NCI-H2196 (cell line): Measurements from ENCODE around the gene ZP4.

Experiments used
- DNase-seq: peaks from one replicate; lab custom pipeline; 2025; ENCODE audit not compliant: unreplicated experiment; lab: John Stamatoyannopoulos, UW

Gene ZP4, protein sequence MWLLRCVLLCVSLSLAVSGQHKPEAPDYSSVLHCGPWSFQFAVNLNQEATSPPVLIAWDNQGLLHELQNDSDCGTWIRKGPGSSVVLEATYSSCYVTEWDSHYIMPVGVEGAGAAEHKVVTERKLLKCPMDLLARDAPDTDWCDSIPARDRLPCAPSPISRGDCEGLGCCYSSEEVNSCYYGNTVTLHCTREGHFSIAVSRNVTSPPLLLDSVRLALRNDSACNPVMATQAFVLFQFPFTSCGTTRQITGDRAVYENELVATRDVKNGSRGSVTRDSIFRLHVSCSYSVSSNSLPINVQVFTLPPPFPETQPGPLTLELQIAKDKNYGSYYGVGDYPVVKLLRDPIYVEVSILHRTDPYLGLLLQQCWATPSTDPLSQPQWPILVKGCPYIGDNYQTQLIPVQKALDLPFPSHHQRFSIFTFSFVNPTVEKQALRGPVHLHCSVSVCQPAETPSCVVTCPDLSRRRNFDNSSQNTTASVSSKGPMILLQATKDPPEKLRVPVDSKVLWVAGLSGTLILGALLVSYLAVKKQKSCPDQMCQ

DNA sequence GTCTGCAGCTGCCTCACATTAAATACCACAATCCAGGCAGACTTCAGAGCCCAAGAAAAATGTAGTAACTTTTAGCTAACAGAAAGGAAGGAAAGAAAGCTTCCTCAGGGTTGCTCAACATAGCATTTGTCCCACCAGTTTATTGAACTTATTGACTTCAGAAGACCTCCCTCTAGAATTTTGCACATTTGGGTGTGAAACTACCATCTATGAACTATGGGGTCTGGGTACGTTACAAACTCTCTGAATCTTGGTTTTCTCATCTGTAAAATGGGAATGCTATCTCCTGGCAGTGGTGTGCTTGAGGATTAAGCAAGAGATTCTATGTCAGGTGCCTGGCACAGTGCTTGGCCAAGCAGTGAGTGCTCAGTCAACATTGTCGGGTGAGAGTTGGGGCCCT is at the start of gene ZP4:
Gene ZP4 (minus strand): TSS at position 101 of the 400 bp plus-strand sequence. CDS start 287 bp downstream, outside the sequence.
- DNase-seq: no peak

DNA sequence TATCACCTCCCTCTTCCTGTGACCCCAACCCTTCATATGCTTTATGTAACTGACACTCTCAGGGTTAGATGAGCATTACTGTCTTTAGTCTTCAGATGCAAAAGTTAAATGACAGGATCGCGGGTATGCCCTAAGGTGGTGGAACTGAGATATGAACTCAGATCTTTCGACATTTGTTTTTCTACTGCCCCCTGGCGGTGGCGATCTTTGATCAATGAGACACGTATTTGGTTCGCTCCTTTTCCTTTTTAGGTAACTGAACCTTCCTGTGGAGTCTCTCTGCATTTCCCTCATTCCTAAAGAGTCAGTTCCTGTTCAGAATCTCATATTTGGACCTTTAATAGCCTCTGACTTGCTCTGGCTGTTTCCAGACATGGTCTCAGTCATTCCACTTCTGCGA is 47.8 kb upstream of the ZP4 start:
- DNase-seq: no peak

DNA sequence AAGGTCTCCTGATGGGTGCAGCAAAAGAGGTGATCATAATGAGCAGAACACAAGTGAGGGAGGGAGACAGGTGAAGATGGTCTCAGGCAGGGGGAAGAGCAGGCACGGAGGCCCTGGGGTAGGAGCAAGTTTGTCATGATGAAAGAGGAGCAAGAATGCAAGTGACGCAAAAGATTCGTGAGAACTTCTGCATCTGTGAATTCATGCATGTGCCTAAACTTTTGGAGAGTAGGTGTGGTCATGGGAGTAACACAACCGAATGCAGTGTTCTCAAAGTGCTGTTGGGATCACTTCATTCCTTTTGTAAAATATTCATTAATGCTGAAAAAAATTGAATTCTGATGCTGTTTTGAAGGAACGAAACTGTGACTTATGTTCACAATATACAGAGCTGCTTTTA is 47.3 kb upstream of the ZP4 start:
- DNase-seq: no peak

DNA sequence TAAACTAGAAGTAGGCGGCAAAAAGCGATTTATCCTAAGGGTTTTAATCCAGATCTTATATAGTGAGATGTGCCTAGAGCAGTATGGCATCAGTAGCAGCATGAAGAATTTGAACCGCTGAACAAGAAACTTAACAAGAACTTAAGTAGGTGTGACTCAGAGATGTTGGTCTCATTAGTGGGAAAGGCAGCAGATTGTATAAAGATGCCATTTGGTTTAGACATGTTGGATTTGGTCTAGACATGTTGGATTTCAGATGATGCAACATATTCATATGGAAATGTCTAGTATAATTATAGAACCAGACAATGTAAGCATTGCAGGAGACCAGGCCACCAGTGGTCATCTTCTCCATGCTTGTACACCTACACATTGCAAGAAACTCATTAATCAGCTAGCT is 42.1 kb upstream of the ZP4 start:
- DNase-seq: no peak

DNA sequence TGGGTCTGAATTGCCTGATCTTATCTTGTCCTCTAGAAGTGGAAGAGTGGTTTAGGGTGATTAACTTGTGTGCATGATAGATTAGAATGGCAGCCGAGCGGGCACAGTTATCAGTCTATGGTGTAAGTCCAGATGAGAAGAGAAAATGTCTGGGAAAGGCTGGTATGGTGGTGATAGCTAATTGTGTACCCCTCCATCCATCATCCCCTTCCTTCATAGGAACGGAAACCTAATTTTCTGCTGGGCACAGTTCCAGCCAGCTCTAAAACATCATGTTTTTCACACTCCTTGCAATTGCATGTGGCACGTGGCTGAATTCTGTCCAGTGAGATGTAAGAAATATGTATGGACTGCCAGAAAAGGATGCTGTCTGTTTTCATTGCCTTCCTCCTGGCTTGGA is 40.9 kb upstream of the ZP4 start:
- DNase-seq: no peak

DNA sequence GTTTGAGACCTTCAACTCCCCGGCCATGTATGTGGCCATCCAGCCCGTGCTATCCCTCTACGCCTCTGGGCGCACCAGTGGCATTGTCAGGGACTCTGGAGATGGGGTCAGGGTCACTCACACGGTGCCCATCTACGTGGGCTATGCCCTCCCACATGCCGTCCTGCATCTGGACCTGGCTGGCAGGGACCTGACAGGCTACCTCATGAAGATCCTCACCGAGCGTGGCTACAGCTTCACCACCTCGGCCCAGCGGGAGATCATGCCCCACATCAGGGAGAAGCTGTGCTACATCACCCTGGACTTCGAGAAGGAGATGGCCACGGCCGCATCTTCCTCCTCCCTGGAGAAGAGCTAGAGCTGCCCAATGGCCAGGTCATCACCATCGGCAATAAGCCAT is 36.5 kb upstream of the ZP4 start:
- DNase-seq: no peak

DNA sequence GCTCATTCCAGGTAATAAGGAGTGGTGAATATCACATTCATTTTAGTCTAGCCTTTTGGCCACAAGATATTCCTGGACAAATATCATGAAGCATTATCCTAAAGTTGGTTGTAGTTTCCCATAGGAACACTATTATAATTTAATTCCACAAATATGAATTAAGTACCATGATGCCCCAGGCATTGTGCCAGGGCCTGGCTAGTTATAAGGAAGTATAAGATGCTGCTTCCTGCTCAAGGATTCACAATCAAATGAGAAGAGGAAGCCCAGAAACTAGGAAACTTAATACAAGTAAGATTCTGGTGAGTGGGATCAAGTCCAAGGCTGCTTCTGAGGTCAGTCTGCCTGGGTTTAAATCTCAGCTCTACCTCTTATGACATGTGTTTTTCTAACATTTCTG is 30.6 kb upstream of the ZP4 start:
- no peak for DNase-seq

DNA sequence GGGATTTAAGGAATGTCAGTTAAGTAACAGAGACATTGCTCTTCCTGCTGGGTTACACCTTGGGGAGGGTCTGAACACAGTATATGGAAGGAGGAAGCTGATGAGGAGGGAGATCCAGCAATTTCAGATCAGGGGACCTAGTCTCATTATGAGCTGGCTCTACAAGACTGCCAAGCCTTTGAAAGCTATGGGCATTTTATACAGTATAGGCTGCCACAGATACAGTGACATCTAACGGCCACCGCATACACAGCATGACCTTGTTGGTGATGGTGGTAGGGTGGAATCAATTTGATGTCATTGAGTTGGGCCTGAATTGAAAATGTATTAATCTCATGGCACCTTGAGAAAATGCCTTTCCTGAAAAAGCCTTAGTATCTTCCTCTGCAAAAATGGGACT is 22.6 kb upstream of the ZP4 start:
- no peak for DNase-seq

DNA sequence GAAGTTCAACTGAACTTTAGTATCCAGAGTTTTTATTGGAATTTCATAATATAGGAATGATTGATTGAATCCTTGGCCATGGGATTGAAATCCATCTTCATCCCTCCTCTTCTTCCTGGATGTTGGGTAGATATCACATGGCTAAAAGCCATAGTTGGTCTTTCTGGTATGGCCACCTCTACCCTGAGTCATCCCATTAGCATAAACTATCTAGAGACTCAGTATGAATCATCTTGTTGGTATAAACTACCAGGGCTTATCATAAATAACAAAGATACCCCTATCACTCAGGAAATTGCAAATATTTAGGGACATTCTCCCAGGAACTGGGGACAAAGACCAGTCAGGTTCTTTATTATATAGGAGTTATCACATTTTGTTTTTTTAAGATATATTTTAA is 21.2 kb upstream of the ZP4 start:
- DNase-seq: no peak

DNA sequence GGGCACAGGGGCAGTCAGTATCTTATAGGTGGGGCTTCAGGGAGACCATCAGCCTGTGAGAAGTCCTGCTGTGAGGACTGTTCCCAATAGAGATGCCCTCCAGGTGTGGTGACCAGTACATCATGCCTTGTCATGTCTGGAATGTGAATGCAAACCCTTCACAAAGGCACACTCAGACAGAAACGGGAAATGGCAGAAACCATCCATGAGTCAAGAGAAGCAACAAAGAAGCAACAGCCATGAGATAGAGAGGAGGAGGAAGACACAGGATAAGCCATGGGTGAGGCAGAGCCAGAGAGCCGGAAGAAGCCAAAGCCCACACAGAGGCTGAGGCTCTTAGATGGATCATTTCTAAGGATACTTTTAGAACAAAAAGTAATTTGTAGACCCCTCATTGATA is 20.1 kb upstream of the ZP4 start:
- DNase-seq: no peak

DNA sequence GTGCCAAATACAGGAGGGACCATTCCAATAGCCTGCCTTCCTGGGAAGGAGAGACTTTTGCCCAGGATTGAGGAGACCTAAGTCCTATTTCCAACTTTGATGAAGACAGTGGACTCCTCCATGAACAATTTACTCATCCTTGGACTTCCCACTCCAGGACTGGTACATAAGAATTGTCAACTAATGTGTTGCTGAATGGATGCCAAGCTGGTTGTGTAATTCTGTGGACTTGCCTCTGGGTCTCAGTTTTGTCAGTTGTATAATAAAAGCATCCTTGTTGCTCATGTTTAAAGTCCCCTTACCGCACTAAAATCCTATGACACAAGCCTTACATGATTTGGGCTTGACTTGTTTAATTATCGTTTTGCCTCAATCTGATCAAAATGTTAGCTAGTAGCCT is 13.2 kb upstream of the ZP4 start:
- no peak for DNase-seq

DNA sequence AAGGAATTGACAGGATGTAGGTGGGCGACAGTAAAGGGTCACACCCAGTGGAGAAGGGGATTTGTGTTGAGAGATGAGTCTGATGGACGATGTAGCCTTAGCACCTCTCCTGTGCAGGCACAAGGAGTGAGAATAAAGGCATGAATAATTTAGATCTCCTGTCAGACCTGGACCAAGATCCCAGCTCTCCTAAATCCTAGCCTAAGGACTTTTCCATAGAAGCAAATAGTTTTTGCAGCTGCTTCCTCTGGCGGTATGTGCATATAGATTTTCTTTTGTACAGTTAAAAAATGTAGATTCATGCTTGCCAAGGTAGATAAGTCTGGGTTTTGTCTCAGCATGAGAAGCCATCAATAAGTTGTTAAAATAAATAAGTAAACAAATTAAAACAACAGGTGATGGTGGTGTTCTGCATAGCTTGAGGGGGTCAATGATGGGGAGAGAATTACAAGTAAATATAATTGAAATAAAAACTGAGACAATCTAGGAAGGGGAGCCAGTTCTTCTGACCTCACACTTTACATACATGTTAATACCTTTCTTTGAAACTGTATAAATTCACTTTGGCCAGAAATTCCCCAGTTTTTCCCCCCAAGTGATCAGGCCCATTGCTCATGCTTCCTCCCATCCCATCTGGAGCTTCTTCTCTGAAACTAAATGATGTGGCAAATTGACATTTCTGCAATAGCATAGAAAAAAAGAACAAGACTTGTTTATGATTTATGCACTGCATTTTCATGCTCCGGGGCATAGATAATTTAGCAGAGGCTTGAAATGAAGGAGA is 12.4 kb upstream of the ZP4 start:
- no peak for DNase-seq

DNA sequence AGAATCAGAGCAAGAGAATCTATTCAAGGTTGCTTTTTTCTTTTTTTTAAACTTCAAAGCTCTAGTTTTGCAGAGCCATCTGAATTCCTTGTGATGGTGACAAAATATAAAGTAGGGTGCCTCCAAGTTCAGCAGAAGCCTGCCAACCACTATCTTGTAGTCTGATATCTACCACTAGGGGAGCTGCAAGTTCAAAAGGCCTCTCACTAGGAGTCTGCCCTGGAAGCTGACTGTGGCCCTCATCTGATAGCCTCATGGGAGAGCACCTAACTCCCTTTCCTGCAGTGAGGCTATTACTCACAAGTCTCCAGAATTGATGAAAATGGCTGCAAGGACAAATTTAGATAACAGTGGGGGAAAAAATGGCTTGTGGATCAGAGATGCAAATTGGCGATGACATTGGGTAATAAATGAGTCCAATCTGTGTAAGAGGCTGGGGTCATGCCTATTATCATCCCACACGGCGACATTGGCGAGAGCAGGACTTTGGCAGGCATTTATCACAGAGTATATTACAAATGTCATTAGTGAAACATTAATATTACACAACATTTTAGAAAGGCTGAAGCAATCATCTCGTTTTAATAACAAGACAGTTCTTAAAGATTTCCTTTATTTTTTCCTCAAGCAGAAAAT is 10.7 kb upstream of the ZP4 start:
- DNase-seq: no peak

DNA sequence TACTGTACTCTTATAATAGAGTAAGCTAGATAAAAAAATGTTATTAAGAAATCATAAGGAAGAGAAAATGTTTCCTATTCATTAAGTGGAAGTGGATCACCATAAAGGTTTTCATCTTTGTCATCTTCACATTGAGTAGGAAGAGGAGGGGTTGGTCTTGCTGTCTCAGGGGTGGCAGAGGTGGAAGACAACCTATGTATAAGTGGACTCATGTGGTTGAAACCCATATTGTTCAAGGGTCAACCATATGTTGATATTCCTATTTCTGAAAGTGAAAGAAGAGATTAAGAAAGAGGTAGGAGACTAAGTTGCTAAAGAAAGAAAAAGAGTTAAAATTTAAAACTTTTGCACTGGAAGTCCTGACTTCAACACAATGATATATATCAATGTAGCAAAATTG is 4.9 kb upstream of the ZP4 start:
- DNase-seq: no peak

DNA sequence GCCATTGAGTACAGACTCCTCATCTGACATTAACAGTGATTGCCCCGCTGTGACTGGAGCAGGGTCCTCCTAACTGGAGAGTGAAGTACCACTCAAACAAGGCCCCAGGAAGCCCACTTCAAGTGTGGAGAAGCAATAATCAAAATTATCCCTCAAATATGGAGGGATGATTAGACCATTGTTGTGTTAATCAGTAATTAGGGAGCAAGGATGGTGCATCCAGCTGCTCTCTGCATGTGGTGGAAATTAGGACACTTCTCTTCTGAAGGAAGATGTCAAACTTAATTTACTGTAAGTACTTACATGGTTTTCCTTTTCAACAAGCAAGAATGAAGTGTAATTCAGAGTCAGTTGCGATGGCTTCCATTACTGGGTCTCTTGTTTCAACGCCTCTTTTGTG is 3.4 kb upstream of the ZP4 start:
- no peak for DNase-seq

DNA sequence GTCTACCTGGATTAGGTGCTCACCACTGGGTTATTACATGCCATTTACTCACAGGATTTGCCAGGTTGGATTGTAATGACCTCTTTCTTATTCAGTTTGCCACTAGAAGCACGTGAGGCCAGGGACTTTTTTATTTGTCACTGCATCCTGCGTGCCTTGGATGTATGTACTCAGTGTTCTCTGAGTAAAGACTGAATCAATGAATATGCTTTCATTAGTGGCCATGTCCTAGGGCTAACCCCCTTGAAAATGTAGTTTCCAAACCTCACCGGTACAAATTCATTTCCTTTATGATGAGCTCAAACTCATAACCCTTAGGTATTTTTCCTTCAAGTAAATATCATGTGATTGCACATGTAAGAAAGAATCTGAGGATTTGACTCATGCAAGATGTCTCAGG is 1.3 kb upstream of the ZP4 start:
- no peak for DNase-seq

DNA sequence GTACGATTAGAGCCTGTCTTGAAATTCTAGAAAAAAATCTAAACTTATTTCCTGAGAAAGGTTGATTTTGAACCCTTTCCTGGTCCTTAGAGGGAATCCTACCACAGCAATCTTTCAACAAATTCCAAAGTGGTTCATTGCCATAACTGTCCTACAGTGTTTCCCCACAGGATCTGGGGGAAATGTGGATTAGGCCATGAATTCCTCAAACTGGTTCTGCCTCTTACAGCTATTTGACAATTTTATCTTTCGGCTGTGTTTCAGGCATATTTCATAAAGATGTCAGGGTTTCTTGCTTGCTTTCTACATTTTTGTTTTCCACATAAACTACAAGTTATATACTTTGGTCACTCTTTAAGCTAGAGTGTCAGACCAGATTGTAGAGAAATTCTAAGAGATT is 544 bp upstream of the ZP4 start:
- DNase-seq: no peak

DNA sequence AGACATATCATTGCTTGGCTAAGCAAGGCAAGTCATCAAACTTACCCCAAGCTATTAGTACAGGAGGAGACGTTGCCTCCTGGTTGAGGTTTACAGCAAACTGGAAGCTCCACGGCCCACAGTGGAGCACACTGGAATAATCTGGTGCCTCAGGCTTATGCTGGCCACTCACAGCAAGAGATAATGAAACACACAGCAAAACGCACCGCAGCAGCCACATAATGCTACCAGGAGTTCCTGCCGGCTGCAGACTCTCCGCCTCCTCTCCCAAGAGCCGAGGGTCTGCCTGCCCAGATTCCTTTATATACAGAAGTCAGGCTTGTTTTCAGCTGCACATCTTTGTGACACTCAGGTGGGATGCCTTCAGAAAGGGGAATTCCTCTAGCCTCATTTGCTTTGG is 306 bp downstream of the ZP4 start:
- no peak for DNase-seq

DNA sequence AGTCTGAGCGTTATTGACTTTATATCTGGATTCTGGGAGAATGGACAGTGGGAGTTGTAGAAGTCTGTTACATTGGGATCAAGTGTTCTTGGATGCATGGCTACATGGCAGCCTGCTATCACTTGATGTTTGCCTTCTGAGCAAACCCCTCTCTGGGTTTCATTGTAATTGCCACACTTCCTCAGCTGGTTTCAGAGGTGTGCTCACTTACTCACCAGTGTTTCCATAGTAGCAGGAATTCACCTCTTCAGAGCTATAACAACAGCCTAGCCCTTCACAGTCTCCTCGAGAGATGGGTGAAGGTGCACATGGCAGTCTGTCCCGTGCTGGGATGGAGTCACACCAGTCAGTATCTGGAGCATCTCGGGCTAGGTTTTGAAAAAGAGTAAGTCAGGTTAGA is 2.6 kb downstream of the ZP4 start:
- no peak for DNase-seq

DNA sequence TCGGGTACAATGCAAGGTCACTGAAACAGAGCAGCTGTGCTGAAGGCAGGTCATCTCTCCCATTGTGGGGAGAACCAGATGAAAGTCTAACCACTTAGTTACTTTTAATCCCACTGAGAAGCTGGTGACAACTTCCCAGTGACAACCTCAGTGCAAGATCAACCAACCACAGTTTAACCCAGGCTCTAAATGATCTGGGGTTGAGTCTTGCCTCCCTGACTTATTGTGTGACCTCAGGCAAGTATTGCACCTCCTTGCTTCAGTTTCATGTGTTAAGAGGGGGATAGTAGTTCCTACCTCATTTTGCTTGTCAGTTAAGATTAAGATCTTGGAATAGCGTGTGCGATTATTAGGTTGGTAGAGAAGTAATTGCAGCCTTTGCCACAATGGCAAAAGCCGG is 3.2 kb downstream of the ZP4 start:
- DNase-seq: no peak

DNA sequence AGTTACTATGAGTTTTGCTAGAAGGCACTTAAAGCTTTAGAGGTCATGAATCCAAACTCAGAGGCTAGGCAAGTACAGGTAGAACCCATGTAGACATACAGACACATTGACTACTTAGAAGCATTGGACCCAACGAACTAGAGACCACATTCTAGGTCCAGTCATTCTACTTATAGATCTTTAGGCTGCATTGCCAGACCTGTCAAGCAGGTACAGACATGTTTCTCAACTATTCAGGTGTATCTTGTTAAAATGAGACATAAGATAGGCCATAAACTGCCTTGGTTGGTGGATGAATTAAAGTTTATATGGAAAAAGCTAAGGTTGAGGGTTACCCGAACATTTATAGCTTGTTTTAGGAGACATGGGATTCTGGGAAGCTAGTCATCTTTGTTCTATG is 6.5 kb downstream of the ZP4 start:
- no peak for DNase-seq

DNA sequence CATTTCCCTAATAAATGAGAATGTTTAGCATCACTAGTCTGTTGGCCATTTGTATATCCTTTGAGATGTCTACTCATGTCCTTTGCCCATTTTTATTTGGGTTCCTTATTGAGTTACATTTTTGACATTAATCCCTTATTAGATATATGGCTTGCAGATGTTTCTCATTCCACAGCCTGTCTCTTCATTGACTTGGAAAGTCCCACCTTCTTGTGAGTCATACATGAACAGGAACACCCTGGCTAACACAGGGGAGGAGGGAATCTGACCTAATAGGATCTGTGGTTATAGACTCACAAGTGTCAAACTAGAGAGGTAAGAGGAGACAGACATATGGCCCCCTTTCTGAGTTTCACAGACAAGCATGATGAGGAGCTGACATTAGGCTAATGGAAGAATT is 11.5 kb downstream of the ZP4 start:
- no peak for DNase-seq
